Activated CD4-positive, alpha-beta T cell treated with anti-CD3 and anti-CD28 coated beads for 1 hour (primary cell): ENCODE data around the gene PDLIM5.

Source experiments
- DNase-seq: peaks from one replicate; pipeline ENCODE4 v3.0.0-alpha.2; 2020

Gene PDLIM5

GRCh38 chr4:94428884-94429283 is 22.9 kb upstream of the PDLIM5 start:
- DNase-seq, result no peak

GRCh38 chr4:94430406-94430805 is 21.3 kb upstream of the PDLIM5 start:
- DNase-seq, result no peak

GRCh38 chr4:94431388-94431787 is 20.4 kb upstream of the PDLIM5 start:
- DNase-seq, result no peak

GRCh38 chr4:94434505-94434904 is 17.2 kb upstream of the PDLIM5 start:
- DNase-seq, result no peak

GRCh38 chr4:94435874-94436273 is 15.9 kb upstream of the PDLIM5 start:
- DNase-seq, result no peak

GRCh38 chr4:94436512-94436911 is 15.2 kb upstream of the PDLIM5 start:
- no peak for DNase-seq

- DNase-seq, result no peak
Observed at GRCh38 chr4:94439606-94440005, 12.1 kb upstream of the PDLIM5 start.

GRCh38 chr4:94441838-94442237 is 9.9 kb upstream of the PDLIM5 start:
- no peak for DNase-seq

GRCh38 chr4:94442251-94442650 is 9.5 kb upstream of the PDLIM5 start:
- no peak for DNase-seq

GRCh38 chr4:94446386-94446785 is 5.4 kb upstream of the PDLIM5 start:
- no peak for DNase-seq

- no peak for DNase-seq
Observed at GRCh38 chr4:94447754-94448411, 3.9 kb upstream of the PDLIM5 start.

GRCh38 chr4:94448815-94449375 is 2.8 kb upstream of the PDLIM5 start:
- DNase-seq, result no peak

- DNase-seq, result no peak
Observed at GRCh38 chr4:94451051-94451694, 569 bp upstream of the PDLIM5 start.

- DNase-seq, result no peak
Observed at GRCh38 chr4:94452476-94453371, 982 bp downstream of the PDLIM5 start.

GRCh38 chr4:94453391-94453963 is 1.7 kb downstream of the PDLIM5 start:
- no peak for DNase-seq

GRCh38 chr4:94454405-94454804 is 2.7 kb downstream of the PDLIM5 start:
- DNase-seq, result no peak

GRCh38 chr4:94455081-94455480 is 3.3 kb downstream of the PDLIM5 start:
- no peak for DNase-seq

GRCh38 chr4:94457692-94458106 is 6.0 kb downstream of the PDLIM5 start:
- no peak for DNase-seq

GRCh38 chr4:94458682-94459081 is 6.9 kb downstream of the PDLIM5 start:
- no peak for DNase-seq

- DNase-seq, result no peak
Observed at GRCh38 chr4:94459462-94460161, 7.9 kb downstream of the PDLIM5 start.

GRCh38 chr4:94461506-94461905 is 9.8 kb downstream of the PDLIM5 start:
- DNase-seq, result no peak

- DNase-seq, result no peak
Observed at GRCh38 chr4:94462572-94462971, 10.8 kb downstream of the PDLIM5 start.
